GM18951 (cell line): ENCODE data around the gene DENND2A.
"Not testable (repeated sequence)": the region's sequence is repeated elsewhere in the genome, so short reads cannot be mapped to it uniquely, and the experiment has no call there.

Experiments
- POLR2A ChIP-seq: IDR thresholded peaks from 4 replicates; pipeline ENCODE4 v1.6.1; 2011; ENCODE audit warnings: mild to moderate bottlenecking; ENCODE audit not compliant: insufficient read length, insufficient read depth; ENCODE audit errors: extremely low read depth
- in situ Hi-C: fragments of 300-500 bp; cut with MboI; formaldehyde crosslinking; loops from one replicate; pipeline ENCODE4 v1.12.0; 2022; ENCODE audit warnings: low sequenced_read_pairs, mixed read lengths, inconsistent platforms; ENCODE audit not compliant: unreplicated experiment

The DENND2A gene

DNA sequence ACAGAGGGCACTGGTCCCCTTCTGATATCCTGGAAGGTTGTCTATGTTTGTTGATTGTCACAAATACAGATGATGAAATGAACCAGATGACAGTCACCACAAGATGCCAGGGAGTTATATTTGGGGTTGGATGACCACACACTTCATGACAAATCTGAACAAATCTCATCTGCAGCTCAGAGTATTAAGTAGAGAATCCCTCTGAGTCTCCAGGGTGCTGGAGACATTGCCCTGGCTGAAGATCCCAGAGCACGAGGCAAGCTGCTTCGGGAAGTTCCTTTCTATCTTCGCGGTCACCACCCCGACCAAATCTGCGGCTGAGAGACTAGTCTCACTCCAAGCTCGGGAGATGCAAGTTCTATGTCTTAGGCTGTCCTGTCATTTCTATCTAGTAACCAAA, 9.0 kb downstream of the DENND2A start:
- TF ChIP-seq POLR2A: no peak
- in situ Hi-C loops: no loop called here

DNA sequence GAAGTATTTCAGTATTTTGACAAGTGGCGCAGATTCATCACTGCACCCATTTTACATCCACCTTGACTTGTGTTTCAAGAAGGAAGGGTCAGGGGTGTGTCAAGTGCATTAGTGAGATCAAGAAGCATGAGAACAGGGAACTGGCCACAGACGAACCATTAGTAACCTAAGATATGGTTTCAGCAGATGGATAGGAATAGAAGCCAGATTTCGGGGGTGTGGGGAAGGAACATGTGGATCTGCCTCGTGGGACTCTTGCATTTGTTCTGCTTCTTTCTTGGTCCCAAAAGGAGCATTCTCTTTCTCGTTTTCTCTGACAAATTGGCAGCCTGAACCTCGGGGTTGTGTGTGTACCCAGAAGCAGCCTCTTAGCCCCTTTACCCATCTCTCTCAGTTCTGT, 9.6 kb downstream of the DENND2A start:
- in situ Hi-C loops: no loop called here
- TF ChIP-seq POLR2A: no peak

DNA sequence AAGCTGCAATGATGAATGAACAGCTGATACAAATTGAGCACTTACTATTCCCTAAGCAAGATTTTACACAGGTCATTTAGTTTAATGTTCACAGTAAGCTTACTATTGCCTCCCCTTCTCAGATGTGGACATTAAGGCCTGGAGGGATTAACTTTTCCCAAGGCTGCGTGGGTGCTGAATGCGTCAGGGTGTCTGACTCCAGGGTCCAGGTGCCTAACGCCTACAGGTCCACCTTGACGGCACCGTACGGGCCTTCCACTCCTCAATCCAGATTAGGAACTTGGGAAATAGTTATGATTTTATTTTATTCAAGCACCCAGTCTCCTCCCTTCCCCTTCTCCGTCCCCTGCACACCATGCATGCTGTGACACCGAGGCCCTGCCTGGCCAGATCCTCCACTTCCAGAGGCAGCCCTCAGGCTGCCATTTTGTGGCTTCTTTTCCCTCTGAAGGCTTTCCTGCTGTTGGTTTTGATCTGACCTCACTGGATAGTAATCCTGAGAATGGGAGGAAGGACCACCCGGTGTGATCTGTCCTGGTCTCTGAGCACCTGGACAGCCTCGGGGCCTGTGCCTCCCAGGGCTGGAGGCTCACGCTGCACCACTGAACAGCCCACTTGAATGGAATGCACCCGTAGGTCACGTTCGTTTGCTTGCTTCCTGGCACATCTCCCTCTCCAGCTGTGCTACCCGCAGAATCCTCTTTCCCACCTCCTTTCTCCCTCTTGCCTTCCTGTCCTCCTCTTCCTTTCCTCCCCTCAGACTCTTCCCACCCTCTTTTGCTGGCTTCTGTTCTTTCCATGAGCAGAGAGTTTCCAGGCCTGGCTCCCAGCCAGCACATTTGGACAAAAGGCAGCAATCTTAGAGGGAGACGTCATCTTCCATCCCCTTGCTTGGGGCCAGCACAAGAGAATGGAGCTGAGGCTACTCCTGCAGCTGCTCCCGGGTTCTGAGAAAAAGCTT, 14.4 kb downstream of the DENND2A start:
- TF ChIP-seq POLR2A: no peak
- in situ Hi-C loops: no loop called here

DNA sequence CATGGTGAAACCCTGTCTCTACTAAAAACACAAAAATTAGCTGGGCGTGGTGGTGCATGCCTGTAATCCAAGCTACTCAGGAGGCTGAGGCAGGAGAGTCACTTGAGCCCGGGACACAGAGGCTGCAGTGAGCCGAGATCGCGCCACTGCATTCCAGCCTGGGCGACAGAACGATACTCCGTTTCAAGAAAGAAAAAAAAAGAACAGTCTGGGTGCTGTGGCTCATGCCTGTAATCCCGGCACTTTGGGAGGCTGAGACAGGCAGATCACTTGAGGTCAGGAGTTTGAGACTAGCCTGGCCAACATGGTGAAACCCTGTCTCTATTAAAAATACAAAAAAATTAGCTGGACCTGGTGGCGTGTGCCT, 15.4 kb downstream of the DENND2A start:
- in situ Hi-C loops: not testable (repeated sequence)

DNA sequence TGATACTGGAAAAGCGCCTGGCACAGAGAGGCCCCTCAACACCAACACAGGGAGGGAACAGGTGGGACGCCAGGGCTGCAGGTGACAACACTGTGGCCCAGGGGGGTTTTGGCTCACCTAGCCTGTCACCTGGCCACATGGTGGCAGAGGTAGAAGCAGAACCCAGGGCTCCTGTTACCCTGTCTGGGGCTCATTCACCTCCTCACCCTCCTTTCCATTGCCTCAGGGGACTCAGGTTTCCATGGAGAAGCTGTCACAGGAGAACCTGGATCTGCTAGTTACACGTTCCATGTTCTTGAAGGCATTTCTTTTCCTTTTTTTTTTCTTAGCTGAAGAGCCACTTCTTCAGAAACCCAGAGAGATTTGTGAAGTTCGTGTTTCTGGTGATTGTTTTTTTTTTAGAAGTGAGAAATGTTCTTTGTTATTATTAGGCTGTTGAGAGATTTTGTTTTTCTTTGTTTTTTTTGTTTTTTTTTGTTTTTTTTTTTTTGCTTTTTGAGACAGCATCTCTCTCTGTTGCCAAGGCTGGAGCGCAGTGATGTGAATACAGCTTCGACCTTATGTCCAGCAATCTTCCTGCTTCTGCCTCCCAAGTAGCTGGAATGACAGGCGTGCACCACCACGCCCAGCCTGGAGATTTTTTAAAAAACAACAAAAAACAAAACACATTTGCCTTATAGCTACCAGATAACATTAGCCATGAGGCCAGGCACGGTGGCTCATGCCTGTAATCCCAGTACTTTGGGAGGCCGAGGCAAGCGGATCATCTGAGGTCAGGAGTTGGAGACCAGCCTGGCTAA, 16.0 kb downstream of the DENND2A start:
- in situ Hi-C loops: no loop called here
- no peak for TF ChIP-seq POLR2A

DNA sequence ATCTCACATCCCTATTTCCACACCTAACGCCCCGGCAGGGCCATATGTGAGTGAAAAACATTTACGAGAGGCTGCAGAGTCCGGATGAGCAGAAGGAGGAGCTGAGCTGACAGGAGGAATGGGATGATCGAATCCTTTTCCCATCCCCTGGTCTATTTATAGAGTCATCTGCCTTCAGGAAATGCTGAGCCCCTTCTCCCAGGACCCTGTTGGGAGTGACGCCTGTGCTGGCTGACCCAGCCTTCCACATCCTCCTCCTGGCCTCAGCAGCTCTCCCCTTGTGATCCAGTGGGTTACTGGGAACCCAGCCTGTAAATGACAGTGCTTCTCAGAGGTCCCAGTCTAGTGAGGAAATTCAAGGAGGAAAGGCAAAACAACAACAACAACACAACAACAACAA, 16.6 kb downstream of the DENND2A start:
- TF ChIP-seq POLR2A: no peak
- in situ Hi-C loops: no loop called here

DNA sequence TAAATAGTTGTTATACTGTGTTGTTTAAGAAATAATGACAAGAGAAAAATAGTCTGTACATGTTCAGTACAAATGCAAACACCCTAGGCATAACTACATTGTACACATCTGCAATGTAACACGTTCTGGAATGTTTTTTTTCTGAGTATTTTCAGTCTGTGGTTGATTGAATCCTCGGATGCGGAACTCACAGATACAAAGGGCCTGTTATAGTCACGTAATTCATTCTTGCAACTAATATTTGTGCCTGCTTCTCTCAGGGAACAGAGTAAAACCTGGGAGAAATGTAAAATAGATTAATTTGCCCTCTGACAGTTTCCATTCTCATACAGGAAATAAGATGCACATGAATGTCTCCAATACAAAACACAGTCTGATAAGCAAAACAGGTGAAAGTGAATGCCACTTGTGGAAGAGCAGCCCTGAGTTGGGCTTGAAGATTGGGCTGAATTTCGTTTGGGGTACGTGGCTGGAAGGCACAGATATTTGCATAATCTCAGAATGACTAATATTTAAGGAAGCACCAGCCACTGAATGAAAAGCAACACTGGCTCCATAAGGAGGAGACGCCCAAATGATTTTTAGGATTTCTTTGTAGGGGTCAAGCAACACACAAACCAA, 19.1 kb downstream of the DENND2A start:
- in situ Hi-C loops: no loop called here
- no peak for TF ChIP-seq POLR2A

DNA sequence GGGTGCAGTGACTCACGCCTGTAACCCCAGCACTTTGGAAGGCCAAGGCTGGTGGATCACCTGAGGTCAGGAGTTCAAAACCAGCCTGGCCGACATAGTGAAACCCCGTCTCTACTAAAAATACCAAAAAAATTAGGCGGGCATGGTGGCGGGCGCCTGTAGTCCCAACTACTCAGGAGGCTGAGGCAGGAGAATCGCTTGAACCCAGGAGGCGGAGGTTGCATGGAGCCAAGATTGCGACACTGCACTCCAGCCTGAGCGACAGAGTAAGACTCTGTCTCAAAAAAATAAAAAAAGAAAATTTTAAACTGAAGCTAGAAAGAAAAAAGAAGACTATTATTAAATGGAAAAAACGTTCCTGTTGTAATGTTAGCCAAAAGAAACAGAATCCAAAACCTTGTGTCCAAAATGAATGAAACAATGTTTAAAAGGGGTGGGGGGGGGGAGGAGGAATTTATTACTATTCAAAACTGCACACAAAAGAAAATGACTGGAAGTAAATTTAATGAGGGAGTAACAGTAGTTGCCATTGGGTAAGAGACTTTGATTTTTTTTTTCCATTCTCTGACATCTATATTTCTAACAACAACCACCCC, 20.6 kb downstream of the DENND2A start:
- in situ Hi-C loops: not testable (repeated sequence)

DNA sequence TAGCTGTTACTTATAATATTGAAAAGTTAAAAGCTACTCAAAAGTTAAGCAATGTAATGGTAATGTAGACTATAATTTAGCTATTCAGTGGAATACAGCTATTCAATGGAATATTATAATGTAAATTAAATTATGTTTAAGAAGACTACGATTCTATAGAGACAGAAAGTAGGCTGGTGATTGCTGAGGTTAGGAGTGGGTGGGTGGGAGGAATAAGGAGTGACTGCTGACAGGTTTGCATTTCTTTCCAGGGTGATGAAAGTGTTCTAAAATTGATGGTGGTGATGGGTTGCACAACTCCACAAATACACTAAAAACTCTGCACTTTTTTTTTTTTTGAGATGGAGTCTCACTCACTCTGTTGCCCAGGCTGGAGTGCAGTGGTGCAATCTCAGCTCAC, 21.4 kb downstream of the DENND2A start:
- in situ Hi-C loops: no loop called here
- TF ChIP-seq POLR2A: no peak

DNA sequence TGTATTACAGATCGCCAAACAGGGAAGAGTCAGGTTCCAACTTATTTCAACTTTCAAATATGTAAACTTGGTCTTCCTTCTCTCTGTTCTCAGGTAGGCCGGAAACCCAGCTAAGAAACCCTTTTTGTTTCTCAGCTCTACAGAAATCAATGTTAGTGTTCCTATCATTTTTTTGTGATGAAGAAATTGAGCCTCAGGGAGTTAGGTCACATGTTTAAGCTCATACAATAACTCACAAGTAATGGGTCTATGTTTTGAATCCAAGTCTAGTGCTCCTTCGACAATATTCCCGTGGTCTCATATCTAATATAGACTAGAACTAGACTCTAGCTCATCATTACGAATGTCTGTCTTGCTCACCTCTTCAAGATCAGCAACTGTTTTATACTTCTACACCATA, 22.3 kb downstream of the DENND2A start:
- TF ChIP-seq POLR2A: no peak
- in situ Hi-C loops: no loop called here

DNA sequence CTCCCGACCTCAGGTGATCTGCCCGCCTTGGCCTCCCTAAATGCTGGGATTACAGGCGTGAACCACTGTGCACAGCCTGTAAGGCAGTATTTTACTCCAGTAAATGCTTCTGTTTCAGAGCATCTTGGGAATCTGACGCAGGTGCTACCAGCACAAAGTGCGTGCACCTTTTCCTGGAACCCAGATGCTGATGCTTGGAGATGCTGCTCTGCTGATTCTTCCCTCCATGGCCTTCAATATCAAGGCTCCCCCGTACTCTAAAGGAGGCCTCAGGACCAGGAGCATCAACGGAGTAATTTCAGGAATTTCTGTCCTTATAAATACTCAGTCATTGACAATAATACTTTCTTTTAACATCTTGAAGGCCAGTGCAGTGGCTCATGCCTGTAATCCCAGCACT, 23.5 kb downstream of the DENND2A start:
- no peak for TF ChIP-seq POLR2A
- in situ Hi-C loops: no loop called here

DNA sequence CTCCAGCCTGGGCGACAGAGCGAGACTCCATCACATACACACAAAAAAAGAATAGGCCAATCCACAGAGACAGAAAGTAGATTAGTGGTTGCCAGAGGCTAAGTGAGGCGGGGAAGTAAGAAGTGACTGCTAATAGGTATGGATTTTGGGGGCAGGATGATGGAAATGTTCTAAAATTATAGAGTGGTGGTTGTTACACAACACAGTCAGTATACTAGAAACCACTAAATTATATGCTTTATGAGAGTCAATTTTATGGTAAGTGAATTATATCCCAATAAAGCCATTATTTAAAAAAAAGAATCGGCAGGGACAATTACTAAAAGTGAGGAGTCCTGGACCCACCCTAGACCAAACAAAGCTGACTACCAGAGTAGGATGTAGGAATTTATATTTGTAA, 24.3 kb downstream of the DENND2A start:
- in situ Hi-C loops: no loop called here
- TF ChIP-seq POLR2A: no peak

DNA sequence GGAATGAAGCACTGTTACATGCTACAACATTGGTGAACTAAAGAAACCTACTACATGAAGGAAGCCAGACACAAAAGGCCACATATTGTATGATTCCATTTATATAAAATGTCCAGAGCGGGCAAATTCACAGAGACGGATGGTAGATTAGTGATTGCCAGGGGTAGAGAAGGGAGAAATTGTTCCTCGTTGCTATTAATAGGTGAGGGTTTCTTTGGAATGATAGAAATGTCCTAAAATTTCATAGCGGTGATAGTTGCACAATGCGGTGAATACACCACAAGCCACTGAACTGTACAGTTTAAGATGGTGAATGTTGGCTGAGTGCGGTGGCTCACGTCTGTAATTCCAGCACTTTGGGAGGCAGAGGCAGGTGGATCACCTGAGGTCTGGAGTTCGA, 29.0 kb downstream of the DENND2A start:
- TF ChIP-seq POLR2A: no peak
- in situ Hi-C loops: no loop called here
